Central memory CD8-positive, alpha-beta T cell (primary cell): ENCODE data around the gene ADCY3.

Source experiments
- ATAC-seq: fragments of 150-1000 bp; cut with Tn5 transposase; replicated peaks from 2 replicates; pipeline ENCODE4 v1.10.0; 2022; ENCODE audit warnings: mild to moderate bottlenecking, moderate FRiP score, moderate number of reproducible peaks; ENCODE audit not compliant: poor library complexity, severe bottlenecking; ENCODE audit errors: extremely low read depth
- DNase-seq, 2 donors: peaks; one replicate each; pipeline ENCODE4 v3.0.0; 2021; ENCODE audit warnings: low spot score in 2 of 2
- H3K27ac Mint-ChIP-seq: one replicate; pipeline ENCODE4 v1.8.0; 2022; ENCODE audit warnings: low read depth, mild to moderate bottlenecking, moderate library complexity, mixed read lengths
- H3K27me3 Mint-ChIP-seq: one replicate; pipeline ENCODE4 v1.8.0; 2022; ENCODE audit warnings: mixed read lengths
- H3K36me3 Mint-ChIP-seq: one replicate; pipeline ENCODE4 v1.8.0; 2022; ENCODE audit warnings: mild to moderate bottlenecking, moderate library complexity, mixed read lengths; ENCODE audit not compliant: insufficient read depth
- H3K4me1 Mint-ChIP-seq: one replicate; pipeline ENCODE4 v1.8.0; 2022; ENCODE audit warnings: mixed read lengths
- H3K4me3 Mint-ChIP-seq: one replicate; pipeline ENCODE4 v1.8.0; 2022; ENCODE audit warnings: mild to moderate bottlenecking, moderate library complexity, mixed read lengths
- H3K9me3 Mint-ChIP-seq: one replicate; pipeline ENCODE4 v1.8.0; 2022; ENCODE audit warnings: mixed read lengths

Gene ADCY3

GRCh38 chr2:24859968-24860600, 60.0 kb downstream of the ADCY3 start:
- DNase-seq (no peak), ATAC-seq (no peak)
- Mint-ChIP-seq H3K9me3 (no peaks in the 10 kb centered on the region), H3K4me3 (no peak overlapping the region), H3K4me1 (peaks cover 4% of the 10 kb centered on the region), H3K36me3 (peaks cover 5% of the 10 kb centered on the region), H3K27ac (no peak overlapping the region), H3K27me3 (no peaks in the 10 kb centered on the region)

GRCh38 chr2:24858996-24859395, 61.0 kb downstream of the ADCY3 start:
- Mint-ChIP-seq H3K4me1 (peaks cover 5% of the 10 kb centered on the region), H3K9me3 (no peaks in the 10 kb centered on the region), H3K36me3 (peaks cover 5% of the 10 kb centered on the region), H3K27me3 (no peaks in the 10 kb centered on the region), H3K27ac (peak overlapping the region; percentile 8), H3K4me3 (no peak overlapping the region)
- DNase-seq (no peak), ATAC-seq (no peak)

- no peaks in the 10 kb centered on the region for H3K27me3 Mint-ChIP-seq
- no peak overlapping the region for H3K4me3 Mint-ChIP-seq
- H3K27ac Mint-ChIP-seq, result no peak overlapping the region
- peaks cover 2% of the 10 kb centered on the region for H3K36me3 Mint-ChIP-seq
- DNase-seq (no peak), ATAC-seq (no peak)
- peaks cover 5% of the 10 kb centered on the region for H3K4me1 Mint-ChIP-seq
- H3K9me3 Mint-ChIP-seq, result no peaks in the 10 kb centered on the region
Measured at GRCh38 chr2:24857746-24858145, 62.3 kb downstream of the ADCY3 start.

GRCh38 chr2:24856791-24857211, 63.2 kb downstream of the ADCY3 start:
- H3K9me3 Mint-ChIP-seq, result no peaks in the 10 kb centered on the region
- peaks cover 2% of the 10 kb centered on the region for H3K36me3 Mint-ChIP-seq
- no peak for ATAC-seq
- no peak for DNase-seq
- H3K27me3 Mint-ChIP-seq, result no peaks in the 10 kb centered on the region
- no peak overlapping the region for H3K4me3 Mint-ChIP-seq
- H3K4me1 Mint-ChIP-seq, result peaks cover 5% of the 10 kb centered on the region
- H3K27ac Mint-ChIP-seq, result no peak overlapping the region

GRCh38 chr2:24855726-24856125, 64.3 kb downstream of the ADCY3 start:
- no peak overlapping the region for H3K4me3 Mint-ChIP-seq
- H3K9me3 Mint-ChIP-seq, result no peaks in the 10 kb centered on the region
- ATAC-seq (no peak), DNase-seq (no peak)
- peak overlapping the region; percentile 77 for H3K27ac Mint-ChIP-seq
- H3K4me1 Mint-ChIP-seq, result peaks cover 5% of the 10 kb centered on the region
- H3K36me3 Mint-ChIP-seq, result peaks cover 2% of the 10 kb centered on the region
- no peaks in the 10 kb centered on the region for H3K27me3 Mint-ChIP-seq

GRCh38 chr2:24855022-24855622, 64.9 kb downstream of the ADCY3 start:
- DNase-seq, result no peak
- H3K27ac Mint-ChIP-seq, result peak overlapping the region; percentile 77
- H3K9me3 Mint-ChIP-seq, result no peaks in the 10 kb centered on the region
- no peak for ATAC-seq
- peaks cover 5% of the 10 kb centered on the region for H3K4me1 Mint-ChIP-seq
- peaks cover 2% of the 10 kb centered on the region for H3K36me3 Mint-ChIP-seq
- no peak overlapping the region for H3K4me3 Mint-ChIP-seq
- H3K27me3 Mint-ChIP-seq, result no peaks in the 10 kb centered on the region

- Mint-ChIP-seq H3K36me3 (peaks cover 2% of the 10 kb centered on the region), H3K9me3 (no peaks in the 10 kb centered on the region), H3K4me1 (peaks cover 5% of the 10 kb centered on the region), H3K4me3 (no peak overlapping the region), H3K27me3 (no peaks in the 10 kb centered on the region), H3K27ac (no peak overlapping the region)
- no peak for ATAC-seq
- DNase-seq, result no peak
Measured at GRCh38 chr2:24853996-24854395, 66.0 kb downstream of the ADCY3 start.

DNA sequence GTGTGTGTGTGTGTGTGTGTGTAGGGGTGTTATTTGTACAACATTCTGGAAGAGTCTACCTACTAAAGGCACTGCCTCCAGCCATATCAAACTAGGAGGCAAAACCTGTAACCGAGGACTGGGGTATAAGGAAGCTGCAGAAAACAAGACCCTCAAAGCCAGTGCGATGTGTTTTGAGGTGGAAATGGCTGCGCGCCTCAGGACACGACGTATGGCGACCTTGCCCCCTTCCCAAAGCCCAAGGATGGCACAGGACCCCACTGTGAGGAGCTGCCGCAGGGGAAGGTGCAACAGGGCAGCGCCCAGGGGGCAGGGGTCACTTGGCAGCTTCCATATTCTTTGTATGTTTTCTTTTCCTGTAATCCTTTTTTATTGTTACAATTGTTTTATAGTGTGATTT, 67.0 kb downstream of the ADCY3 start:
- no peaks in the 10 kb centered on the region for H3K36me3 Mint-ChIP-seq
- no peaks in the 10 kb centered on the region for H3K9me3 Mint-ChIP-seq
- H3K4me3 Mint-ChIP-seq, result no peak overlapping the region
- ATAC-seq (no peak), DNase-seq (no peak)
- H3K27me3 Mint-ChIP-seq, result no peaks in the 10 kb centered on the region
- H3K4me1 Mint-ChIP-seq, result peaks cover 5% of the 10 kb centered on the region
- H3K27ac Mint-ChIP-seq, result no peak overlapping the region

DNA sequence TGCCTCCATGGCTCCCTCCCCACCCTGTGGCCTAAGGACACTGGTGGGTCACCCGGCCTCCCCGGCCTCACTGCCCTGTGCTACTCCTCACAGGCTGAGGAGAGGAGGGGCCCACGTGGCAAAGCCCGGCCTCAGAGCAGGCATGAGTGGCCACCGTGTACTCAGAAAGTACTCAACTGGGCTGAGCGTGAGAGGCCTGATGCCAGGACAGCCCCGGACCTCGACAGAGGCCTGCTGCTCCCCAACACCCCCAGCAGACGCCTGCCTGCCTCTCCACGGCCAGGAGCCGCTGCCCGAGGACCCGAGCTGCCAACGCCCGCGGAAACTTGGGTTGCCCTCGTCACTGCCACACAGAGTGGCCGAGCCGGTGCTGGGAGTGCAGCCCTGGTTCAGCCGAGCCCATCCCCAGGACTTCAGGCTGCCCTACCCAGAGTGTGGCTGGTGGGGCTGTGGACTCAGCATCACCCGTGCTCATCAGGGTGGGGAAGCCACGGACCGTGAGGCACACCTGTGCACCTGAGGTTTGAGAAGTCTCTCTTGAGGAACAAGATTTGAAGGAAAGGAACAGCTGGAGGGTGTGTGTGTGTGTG, 67.5 kb downstream of the ADCY3 start:
- ATAC-seq (no peak), DNase-seq (no peak)
- Mint-ChIP-seq H3K4me3 (no peak overlapping the region), H3K27ac (no peak overlapping the region), H3K27me3 (no peaks in the 10 kb centered on the region), H3K36me3 (no peaks in the 10 kb centered on the region), H3K9me3 (no peaks in the 10 kb centered on the region), H3K4me1 (peaks cover 5% of the 10 kb centered on the region)

DNA sequence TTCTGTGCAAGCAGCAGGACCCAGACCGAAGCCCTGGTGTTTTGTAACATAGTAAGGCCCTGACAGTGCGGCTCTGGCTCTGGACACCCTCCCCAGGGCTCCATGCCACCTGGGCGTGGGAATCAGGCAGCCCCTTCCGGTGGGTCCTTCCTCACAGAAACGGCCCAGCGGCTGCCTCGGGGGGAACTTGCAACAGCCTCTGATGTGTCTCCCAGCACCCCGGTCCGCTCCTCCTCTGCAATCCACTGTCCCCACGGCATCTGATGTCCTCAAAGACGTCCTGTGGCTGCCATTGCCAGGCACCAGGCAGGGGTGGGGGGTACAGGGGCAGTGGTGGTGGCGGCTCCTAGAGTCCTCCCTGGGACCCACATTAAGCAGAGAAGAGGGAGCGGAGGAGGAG, 68.0 kb downstream of the ADCY3 start:
- no peak overlapping the region for H3K4me3 Mint-ChIP-seq
- H3K36me3 Mint-ChIP-seq, result no peaks in the 10 kb centered on the region
- ATAC-seq, result no peak
- DNase-seq, result no peak
- H3K9me3 Mint-ChIP-seq, result no peaks in the 10 kb centered on the region
- H3K27me3 Mint-ChIP-seq, result no peaks in the 10 kb centered on the region
- no peak overlapping the region for H3K27ac Mint-ChIP-seq
- H3K4me1 Mint-ChIP-seq, result peaks cover 5% of the 10 kb centered on the region

- no peak for DNase-seq
- Mint-ChIP-seq H3K36me3 (no peaks in the 10 kb centered on the region), H3K4me1 (peaks cover 5% of the 10 kb centered on the region), H3K9me3 (no peaks in the 10 kb centered on the region), H3K27ac (no peak overlapping the region), H3K27me3 (no peaks in the 10 kb centered on the region), H3K4me3 (no peak overlapping the region)
- no peak for ATAC-seq
Measured at GRCh38 chr2:24850944-24851343, 69.1 kb downstream of the ADCY3 start.

- Mint-ChIP-seq H3K9me3 (no peaks in the 10 kb centered on the region), H3K36me3 (peaks cover 1% of the 10 kb centered on the region), H3K4me1 (no peaks in the 10 kb centered on the region), H3K4me3 (no peak overlapping the region), H3K27me3 (no peaks in the 10 kb centered on the region), H3K27ac (no peak overlapping the region)
- ATAC-seq, result no peak
- DNase-seq, result no peak
Measured at GRCh38 chr2:24845691-24846090, 74.3 kb downstream of the ADCY3 start.

DNA sequence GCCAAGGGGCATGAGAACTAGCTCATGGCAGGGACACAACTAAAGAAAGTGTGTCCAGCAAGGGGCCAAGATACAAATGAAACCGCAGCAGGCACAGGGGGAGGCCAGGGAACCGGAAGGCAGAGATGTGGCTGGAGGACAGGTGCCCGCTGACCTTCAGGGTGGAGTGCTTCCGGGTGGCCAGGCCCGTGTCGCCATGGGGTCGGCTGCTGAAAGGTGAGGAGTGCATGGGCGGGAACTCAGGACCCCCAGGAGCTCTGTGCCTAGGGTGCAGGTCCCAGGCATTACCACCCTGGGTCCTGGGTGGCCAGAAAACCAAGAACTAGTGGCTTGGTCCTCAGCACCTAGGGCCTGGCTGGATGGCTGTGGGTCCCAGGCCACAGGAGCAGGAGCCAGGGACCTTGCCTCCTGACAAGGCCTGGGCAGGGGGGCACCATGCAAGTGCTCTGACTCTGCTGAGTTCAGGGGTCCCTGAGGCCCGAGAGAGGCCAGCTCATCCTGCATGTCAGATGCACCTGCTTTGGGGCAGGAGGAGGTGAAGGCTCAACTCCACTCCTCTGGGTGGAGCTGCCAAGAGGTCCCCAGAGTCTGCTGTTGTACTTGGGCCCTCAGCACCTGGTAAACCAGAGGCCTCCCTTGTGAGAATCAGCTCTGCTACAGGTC, 75.9 kb downstream of the ADCY3 start:
- Mint-ChIP-seq H3K27me3 (no peaks in the 10 kb centered on the region), H3K27ac (no peak overlapping the region), H3K9me3 (no peaks in the 10 kb centered on the region), H3K4me3 (no peak overlapping the region), H3K4me1 (no peaks in the 10 kb centered on the region), H3K36me3 (peaks cover 4% of the 10 kb centered on the region)
- ATAC-seq (no peak), DNase-seq (no peak)
